Parathyroid adenoma (tissue), 2 donors: Measurements from ENCODE around the gene FARS2.

Experiments
- H2AFZ ChIP-seq: fragments of 300-600 bp; sonication (generic); one replicate; pipeline ENCODE4 v1.7.0; 2017; ENCODE audit warnings: antibody characterized with exemption, mild to moderate bottlenecking
- H3K27ac ChIP-seq: fragments of 300-600 bp; sonication (generic); one replicate; pipeline ENCODE4 v1.7.0; 2017
- H3K27me3 ChIP-seq: fragments of 300-600 bp; sonication (generic); one replicate; pipeline ENCODE4 v1.7.0; 2017; ENCODE audit warnings: low read length; ENCODE audit not compliant: control insufficient read depth, insufficient read depth
- H3K36me3 ChIP-seq: fragments of 300-600 bp; sonication (generic); one replicate; pipeline ENCODE4 v1.7.0; 2017; ENCODE audit warnings: low read length; ENCODE audit not compliant: control insufficient read depth, insufficient read depth
- H3K4me1 ChIP-seq: fragments of 300-600 bp; sonication (generic); one replicate; pipeline ENCODE4 v1.7.0; 2017; ENCODE audit warnings: control low read depth
- H3K4me2 ChIP-seq: fragments of 300-600 bp; sonication (generic); one replicate; pipeline ENCODE4 v1.7.0; 2017; ENCODE audit warnings: low read length
- H3K4me3 ChIP-seq: fragments of 300-600 bp; sonication (generic); one replicate; pipeline ENCODE4 v1.7.0; 2017; ENCODE audit warnings: low read depth, low read length
- H3K79me2 ChIP-seq: fragments of 300-600 bp; sonication (generic); one replicate; pipeline ENCODE4 v1.7.0; 2017; ENCODE audit warnings: control low read depth
- H3K9ac ChIP-seq: fragments of 300-600 bp; sonication (generic); one replicate; pipeline ENCODE4 v1.7.0; 2017; ENCODE audit warnings: mild to moderate bottlenecking
- H3K9me3 ChIP-seq: fragments of 300-600 bp; sonication (generic); one replicate; pipeline ENCODE4 v1.7.0; 2017; ENCODE audit warnings: low read length; ENCODE audit not compliant: control insufficient read depth
- CTCF ChIP-seq: fragments of 300-600 bp; sonication (generic); IDR thresholded peaks from one replicate; pipeline ENCODE4 v1.7.0; 2017; ENCODE audit warnings: antibody characterized with exemption, mild to moderate bottlenecking
- donor health status: primary hyperparathyroidism.

The FARS2 gene

GRCh38 chr6:5730585-5731263 is 469.4 kb downstream of the FARS2 start:
- no peak overlapping the region for H3K4me2 ChIP-seq
- peaks cover 14% of the 10 kb centered on the region for H3K4me1 ChIP-seq
- no peaks in the 10 kb centered on the region for H3K9me3 ChIP-seq
- no peaks in the 10 kb centered on the region for H3K36me3 ChIP-seq
- no peak for TF ChIP-seq CTCF
- no peaks in the 10 kb centered on the region for H3K79me2 ChIP-seq
- H3K27ac ChIP-seq = no peak overlapping the region
- H2AFZ ChIP-seq = no peak overlapping the region
- no peaks in the 10 kb centered on the region for H3K27me3 ChIP-seq
- H3K4me3 ChIP-seq = no peak overlapping the region
- H3K9ac ChIP-seq = no peak overlapping the region

GRCh38 chr6:5731435-5731834 is 470.1 kb downstream of the FARS2 start:
- Histone ChIP-seq H3K27ac (no peak overlapping the region), H3K9me3 (no peaks in the 10 kb centered on the region), H3K9ac (no peak overlapping the region), H3K4me1 (peaks cover 14% of the 10 kb centered on the region), H3K27me3 (no peaks in the 10 kb centered on the region), H3K79me2 (no peaks in the 10 kb centered on the region), H3K36me3 (no peaks in the 10 kb centered on the region), H3K4me3 (no peak overlapping the region), H3K4me2 (no peak overlapping the region), H2AFZ (no peak overlapping the region)
- TF ChIP-seq CTCF = no peak

GRCh38 chr6:5732496-5732895 is 471.2 kb downstream of the FARS2 start:
- Histone ChIP-seq H3K4me2 (no peak overlapping the region), H3K9me3 (no peaks in the 10 kb centered on the region), H3K79me2 (no peaks in the 10 kb centered on the region), H2AFZ (no peak overlapping the region), H3K27ac (no peak overlapping the region), H3K36me3 (no peaks in the 10 kb centered on the region), H3K4me1 (peaks cover 14% of the 10 kb centered on the region), H3K27me3 (no peaks in the 10 kb centered on the region), H3K4me3 (no peak overlapping the region), H3K9ac (no peak overlapping the region)
- no peak for TF ChIP-seq CTCF

GRCh38 chr6:5736016-5736738 is 474.9 kb downstream of the FARS2 start:
- no peak overlapping the region for H2AFZ ChIP-seq
- H3K27ac ChIP-seq = no peak overlapping the region
- no peaks in the 10 kb centered on the region for H3K9me3 ChIP-seq
- H3K27me3 ChIP-seq = no peaks in the 10 kb centered on the region
- H3K4me2 ChIP-seq = no peak overlapping the region
- H3K79me2 ChIP-seq = no peaks in the 10 kb centered on the region
- no peak for TF ChIP-seq CTCF
- no peak overlapping the region for H3K9ac ChIP-seq
- no peaks in the 10 kb centered on the region for H3K36me3 ChIP-seq
- no peaks in the 10 kb centered on the region for H3K4me1 ChIP-seq
- no peak overlapping the region for H3K4me3 ChIP-seq

GRCh38 chr6:5737460-5737859 is 476.1 kb downstream of the FARS2 start:
- no peak overlapping the region for H2AFZ ChIP-seq
- H3K27me3 ChIP-seq = no peaks in the 10 kb centered on the region
- H3K36me3 ChIP-seq = no peaks in the 10 kb centered on the region
- no peak overlapping the region for H3K4me3 ChIP-seq
- H3K9ac ChIP-seq = no peak overlapping the region
- no peaks in the 10 kb centered on the region for H3K79me2 ChIP-seq
- H3K4me2 ChIP-seq = no peak overlapping the region
- H3K27ac ChIP-seq = no peak overlapping the region
- TF ChIP-seq CTCF = no peak
- H3K9me3 ChIP-seq = no peaks in the 10 kb centered on the region
- H3K4me1 ChIP-seq = no peaks in the 10 kb centered on the region
